HG03095 (cell line): ENCODE data around the gene UPK1B.
"Not testable (repeated sequence)": the region's sequence is repeated elsewhere in the genome, so short reads cannot be mapped to it uniquely, and the experiment has no call there.

Experiments used
- ATAC-seq: cut with Tn5 transposase; IDR thresholded peaks from one replicate; pipeline ENCODE4 v1.9.1; 2021; ENCODE audit warnings: moderate library complexity; ENCODE audit not compliant: unreplicated experiment

UPK1B gene

DNA sequence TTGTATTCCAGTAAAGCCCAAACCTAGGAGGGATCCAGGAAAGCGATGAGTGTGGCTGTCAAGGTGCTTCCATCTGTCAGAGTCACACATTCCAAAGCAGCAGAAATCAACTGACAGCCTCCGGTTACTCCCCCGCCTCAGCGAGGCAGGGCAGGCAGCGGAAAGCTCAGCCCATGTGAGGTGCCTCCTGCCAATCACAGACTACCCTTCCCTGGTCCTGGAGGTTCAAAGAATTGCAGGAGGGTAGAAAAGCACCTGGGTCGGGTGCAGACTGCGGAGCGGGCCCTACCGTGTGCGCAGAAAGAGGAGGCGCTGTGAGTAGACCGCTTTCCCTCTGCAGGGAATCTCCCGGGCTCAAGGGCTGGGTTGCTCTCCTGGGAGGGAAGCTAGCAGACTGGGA lies at the start of gene UPK1B:
UPK1B (plus strand) TSS at position 274 of the 400 bp plus-strand sequence. CDS start 13,144 bp downstream, outside the sequence.
- ATAC-seq, result no peak

DNA sequence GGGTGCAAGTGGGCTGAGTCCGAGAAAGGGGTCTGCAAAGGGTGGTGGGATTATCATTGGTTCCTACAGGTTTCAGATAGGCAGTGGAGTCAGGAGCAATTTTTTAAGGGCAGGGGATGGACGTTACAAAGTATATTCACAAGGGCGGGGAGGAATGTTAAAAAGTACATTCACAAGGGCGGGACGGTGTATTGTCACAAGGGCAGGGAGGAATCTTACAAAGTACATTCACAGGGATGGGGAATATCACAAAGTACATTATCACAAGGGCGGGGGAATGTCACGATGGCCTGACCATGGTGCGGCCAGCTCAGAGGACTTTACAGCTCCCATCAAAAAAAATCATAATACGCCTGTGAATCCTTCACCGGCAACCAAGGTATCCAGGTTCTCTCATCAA lies 48.1 kb upstream of the UPK1B start:
- ATAC-seq, result no peak

DNA sequence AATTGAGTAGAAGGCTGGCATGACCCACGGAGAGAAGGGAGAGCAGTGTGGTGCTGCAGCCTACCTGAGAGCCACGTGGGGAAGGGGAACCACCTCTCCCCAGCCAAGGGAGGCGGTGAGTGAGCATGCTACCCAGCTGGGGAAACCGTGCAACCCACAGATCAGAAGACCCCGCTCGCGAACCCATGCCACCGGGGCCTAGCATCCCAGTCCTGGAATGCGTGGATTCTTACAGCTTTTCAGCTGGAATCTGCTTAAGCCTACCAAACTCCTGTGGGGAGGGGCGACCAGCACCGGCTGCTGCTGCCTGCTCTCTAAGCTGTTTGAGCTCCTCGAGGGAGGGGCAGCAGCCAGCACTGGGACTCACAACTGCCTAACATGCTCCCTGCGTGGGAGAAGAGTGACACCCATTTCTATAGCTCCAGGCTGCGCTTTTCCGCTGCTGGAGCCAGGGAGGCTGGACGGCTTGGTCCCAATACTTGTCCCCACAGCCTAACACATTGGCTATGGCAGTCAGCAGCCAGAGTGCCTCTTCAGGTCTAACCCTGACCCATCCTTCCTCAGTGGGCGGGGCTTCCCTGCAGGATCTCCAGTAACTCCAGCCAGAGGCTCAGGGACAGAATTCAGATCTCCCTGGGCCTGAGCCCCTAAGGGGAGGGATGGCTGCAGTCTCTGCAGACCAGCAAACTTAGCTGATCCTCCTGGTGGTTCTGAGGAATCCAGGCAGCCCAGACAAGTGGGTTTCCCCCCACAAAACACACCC lies 47.5 kb upstream of the UPK1B start:
- ATAC-seq, result no peak

DNA sequence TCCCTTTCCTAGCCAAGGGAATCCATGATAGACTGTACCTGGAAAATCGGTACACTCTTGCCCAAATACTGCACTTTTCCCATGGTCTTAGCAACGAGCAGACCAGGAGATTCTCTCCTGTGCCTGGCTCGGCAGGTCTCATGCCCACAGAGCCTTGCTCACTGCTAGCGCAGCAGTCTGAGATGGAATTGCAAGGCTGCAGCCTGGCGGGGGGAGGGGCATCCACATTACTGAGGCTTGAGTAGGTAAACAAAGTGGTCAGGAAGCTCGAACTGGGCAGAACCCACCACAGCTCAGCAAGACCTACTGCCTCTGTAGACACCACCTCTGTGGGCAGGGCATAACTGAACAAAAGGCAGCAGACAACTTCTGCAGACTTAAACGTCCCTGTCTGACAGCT lies 43.1 kb upstream of the UPK1B start:
- ATAC-seq, result not testable (repeated sequence)

DNA sequence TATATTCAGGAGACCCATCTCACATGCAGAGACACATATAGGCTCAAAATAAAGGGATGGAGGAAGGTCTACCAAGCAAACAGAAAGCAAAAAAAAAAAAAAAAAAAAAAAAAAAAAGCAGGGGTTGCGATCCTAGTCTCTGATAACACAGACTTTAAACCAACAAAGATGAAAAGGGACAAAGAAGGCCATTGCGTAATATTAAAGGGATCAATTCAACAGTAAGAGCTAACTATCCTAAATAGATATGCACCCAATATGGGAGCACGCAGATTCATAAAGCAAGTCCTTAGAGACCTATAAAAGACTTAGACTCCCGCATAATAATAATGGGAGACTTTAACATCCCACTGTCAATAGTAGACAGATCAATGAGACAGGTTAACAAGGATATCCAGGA lies 41.1 kb upstream of the UPK1B start:
- ATAC-seq, result not testable (repeated sequence)

DNA sequence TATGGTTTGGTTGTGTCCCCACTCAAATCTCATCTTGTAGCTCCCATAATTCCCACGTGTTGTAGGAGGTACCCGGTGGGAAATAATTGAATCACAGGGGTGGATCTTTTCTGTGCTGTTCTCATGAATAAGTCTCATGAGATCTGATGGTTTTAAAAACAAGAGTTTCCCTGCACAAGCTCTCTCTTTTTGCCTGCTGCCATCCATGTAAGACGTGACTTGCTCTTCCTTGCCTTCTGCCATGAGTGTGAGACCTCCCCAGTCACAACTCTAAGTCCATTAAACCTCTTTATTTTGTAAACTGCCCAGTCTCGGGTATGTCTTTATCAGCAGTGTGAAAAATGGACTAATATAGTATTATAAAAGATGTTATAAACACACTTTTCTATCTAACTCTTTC lies 34.0 kb upstream of the UPK1B start:
- not testable (repeated sequence) for ATAC-seq

DNA sequence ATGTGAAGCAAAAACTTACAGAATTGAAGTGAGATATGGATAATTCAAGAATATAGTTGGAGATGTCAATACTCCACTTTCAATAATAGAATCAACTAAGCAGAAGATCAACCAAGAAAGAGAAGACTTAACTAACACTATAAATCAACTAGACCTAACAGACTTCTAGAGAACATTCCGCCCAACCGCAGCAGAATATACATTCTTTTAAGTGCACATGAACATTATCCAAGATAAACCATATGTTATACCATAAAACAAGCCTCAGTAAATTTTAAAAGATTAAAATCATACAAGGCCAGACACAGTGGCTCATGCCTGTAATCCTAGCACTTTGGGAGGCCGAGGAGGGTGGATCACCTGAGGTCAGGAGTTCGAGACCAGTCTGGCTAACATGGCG lies 32.9 kb upstream of the UPK1B start:
- ATAC-seq, result no peak

DNA sequence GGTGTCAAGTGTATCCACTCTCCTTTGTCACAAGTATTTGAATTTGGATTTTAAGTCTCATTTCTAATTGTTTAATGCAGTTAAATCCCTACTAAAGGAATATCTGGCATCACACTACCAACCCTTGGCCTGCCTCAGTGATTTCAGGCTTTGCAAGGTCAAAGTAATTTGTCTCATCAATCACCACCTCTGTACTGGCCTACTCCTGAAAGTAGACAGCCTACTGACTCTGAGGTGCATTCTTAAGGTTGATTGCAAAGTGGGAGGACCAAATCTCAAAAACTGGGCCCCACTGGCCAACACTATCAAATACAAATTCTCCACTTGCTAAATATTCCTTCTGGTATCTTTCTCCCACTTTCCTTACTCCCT lies 28.3 kb upstream of the UPK1B start:
- no peak for ATAC-seq

DNA sequence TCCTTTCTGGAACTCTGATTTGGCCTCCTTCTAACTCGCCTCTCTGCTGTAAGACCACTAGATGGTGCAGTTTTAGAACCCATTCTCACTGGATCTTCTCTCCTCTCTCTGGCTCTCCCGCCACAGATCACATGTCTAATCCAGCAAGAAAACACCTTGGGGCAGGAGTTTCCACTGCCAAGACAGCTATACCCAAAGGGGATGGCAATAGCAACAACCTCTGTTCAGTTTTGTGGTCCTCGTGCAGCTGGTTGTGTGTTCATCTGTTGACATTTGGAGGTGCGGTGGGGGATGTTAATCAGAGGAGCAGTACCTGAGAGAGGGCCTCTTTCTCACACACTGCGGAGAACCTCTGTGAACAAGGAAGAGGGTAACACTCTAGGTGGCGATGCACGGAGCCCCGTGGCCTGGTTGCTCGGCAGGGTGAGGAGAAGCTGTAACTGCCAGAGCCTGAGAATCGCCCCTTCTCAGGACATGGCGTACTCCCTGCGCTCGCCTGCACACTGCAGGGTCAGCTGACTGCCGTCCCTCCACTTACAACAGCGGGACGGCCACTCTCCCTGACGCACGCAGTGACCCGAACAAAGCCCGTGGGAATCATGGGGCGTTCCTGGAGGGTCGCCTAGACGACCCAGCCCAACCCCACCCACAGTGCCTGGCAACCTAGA lies 27.8 kb upstream of the UPK1B start, which contains the start of gene TEX55:
TEX55 (plus strand) TSS at position 666 of the 668 bp plus-strand sequence. CDS start 25 bp downstream, outside the sequence.
- ATAC-seq, result no peak

DNA sequence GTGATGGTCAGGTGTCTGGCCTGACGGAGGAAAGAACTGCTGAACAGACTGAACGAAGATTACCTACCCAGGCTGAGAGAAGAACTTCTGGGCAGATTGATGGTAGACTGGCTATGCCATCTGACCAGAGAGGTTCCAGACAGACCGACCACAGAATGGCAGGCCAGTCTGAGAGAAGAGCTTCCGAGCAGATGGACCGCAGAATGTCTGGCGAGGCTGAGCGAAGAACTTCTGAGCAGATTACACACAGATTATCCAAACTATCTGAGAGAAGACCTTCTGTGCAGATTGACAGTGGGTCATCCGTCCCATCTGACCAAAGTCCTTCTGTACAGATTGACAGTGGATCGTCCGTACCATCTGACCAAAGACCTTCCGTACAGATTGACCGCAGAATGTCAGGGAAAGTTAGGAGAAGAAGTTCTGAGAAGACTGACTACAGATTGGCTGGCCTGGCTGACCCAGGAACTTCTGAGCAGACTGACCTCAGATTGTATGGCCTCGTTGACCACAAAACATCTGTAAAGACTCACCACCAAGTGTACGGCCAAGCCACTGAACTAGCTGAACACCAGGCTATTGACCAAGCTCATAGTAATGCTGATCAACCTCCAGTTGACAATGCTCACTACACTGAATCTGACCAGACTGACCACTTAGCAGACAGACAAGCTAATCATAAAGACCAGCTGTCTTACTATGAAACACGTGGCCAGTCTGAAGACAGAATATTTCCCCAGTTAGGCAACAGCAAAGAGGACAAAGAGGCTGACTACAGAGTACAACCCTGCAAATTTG lies 26.6 kb upstream of the UPK1B start:
- ATAC-seq, result no peak

DNA sequence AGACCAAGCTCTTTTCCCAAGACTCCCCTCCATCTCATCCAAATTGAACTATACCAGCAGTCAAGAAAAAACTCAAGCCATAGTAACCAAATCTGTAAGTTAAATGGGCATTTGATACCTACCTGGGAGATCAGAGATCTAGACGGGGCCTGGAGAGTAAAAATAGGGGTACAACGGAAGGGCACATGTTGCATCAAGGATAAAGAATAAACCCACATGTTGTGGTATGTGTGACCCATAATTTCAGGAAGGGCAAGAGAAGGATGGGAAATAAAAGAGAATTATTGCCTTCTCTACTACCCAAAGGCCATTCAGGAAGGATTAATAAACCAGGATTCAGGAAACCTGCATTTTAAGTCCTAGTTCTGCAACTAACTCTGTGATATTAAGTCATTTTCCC lies 25.9 kb upstream of the UPK1B start:
- no peak for ATAC-seq

DNA sequence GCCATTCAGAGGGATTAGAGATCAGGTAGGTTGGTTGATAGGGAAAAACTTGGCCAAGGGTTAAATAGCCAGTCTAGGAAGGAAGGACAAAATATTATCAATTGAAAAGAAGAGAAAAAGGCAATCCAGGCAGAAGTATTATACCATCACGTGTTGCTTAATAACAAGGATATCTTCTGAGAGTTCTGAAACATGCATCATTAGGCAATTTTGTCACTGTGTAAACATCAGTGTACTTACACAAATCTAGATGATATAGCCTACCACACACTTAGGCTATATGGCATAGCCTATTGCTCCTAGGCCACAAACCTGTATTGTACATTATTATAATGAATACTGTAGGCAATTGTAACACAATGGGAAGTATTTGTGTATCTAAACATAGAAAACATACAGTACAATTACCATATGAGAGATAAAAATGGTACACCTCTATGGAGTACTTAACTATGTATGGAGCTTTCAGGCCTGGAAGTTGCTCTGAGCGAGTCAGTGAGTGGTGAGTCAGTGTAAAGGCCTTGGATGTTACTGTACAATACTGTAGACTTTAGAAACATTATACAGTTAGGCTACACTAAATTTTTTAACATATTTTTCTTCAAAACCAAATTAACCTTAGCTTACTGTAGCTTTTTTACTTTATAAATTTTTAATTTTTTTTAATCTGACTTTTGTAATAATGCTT lies 24.8 kb upstream of the UPK1B start:
- no peak for ATAC-seq

DNA sequence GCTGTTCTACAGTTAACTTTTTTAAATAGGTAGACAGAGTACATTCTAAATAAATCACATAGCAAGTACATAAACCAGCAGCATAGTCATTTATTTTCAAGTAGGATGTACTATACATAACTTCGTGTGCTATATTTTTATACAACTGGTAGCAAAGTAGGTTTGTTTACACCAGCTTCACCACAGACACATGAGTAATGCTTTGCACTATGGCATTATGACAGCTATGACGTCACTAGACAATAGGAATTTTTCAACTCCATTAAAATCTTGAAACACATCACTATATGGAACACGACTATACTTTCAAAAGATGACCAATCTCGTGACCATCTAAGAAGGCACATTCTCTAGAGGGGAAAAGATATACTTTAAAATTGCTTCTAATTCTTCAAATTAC lies 23.9 kb upstream of the UPK1B start:
- no peak for ATAC-seq

DNA sequence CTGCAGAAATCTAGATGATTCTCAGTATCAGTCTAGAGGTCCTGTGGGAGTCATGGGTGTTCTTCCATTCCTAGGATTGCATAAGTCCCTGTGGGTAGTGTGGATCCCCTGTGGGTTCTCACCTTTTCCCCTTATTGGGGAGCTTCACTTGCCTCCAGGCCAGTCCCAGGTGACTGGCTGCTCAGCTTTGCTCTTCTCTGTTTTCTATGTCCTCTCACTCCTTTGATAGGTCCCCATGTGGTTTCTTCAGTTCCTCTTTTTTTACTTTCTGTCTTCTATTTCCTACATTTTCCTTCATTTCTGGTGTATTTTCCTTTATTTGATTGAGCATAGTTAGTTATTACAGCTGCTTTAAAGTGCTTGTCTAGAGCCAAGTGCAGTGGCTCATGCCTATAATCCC lies 16.5 kb upstream of the UPK1B start:
- ATAC-seq, result no peak

DNA sequence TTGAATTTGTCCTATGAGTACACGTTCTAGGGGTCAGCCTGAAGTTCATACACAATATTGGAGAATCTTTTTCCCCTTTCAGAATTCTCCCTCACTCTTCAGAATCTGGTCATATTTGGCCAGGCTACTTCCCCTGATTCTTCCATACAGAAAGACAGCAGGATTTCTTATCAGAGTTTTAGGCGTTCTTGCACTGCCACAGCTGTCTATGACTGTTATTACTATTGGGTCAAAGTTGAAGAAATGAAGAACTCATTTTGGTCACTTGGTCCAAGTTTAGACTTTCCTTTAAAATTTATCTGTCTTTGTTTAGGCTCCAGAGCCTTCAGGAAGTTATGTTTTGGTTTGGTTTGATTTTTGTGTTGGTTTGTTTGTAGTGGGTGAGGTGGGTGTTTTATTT lies 15.4 kb upstream of the UPK1B start:
- ATAC-seq, result no peak

DNA sequence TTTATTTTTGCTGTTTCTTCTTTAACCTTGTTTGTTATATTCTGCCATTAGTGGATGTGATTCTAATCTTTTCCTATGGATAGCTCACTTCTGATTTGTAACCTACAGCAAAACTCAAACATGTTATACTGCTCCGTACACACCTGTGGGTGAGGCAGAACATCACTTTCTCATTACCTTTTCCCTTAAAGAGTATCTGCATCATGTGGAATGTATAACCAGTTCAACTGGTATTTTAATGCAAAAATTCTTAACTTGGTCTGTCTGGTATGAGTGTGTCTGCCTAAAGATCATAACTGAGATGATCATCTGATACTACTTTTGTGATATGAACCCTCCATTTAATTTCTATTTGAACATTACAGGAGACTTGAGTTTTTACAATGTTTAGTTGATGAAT lies 13.0 kb upstream of the UPK1B start:
- ATAC-seq, result no peak

DNA sequence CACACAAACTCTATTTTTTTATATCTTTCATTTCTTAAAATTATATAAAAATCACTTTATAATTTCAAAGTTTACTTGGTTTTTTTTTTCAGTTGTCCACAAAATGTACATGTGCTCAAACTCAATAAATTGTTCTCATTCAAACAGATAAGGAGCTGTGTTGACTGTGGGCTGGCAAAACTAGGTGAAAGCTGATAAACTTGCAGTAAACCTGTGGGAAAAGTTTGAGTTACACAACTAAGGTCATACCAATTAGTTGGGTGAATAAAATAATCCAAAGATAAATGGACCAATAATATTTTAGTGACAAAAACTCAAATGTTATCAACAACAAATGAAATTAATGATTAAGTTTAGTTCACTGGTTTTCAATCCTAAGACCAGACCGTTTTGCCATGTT lies 12.6 kb upstream of the UPK1B start:
- no peak for ATAC-seq

DNA sequence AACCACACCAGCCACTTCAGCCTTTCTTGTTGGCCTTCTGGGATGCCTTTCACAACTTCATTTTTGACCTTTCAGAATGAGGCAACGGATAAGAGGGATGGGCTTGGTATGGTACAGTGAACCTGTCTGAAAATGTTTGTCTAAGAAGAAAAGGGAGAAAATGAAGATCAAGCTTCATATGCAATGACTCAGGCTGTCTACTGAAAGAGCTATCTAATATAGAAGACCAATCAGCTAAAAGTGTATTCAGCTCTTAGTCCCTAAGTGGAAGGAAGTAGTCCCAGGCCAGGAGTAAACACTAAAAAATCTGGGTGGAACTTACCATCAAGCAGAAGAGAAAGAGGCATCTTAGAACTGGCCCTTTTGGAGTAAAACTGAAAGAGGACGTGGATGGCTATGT lies 12.2 kb upstream of the UPK1B start:
- ATAC-seq, result no peak

DNA sequence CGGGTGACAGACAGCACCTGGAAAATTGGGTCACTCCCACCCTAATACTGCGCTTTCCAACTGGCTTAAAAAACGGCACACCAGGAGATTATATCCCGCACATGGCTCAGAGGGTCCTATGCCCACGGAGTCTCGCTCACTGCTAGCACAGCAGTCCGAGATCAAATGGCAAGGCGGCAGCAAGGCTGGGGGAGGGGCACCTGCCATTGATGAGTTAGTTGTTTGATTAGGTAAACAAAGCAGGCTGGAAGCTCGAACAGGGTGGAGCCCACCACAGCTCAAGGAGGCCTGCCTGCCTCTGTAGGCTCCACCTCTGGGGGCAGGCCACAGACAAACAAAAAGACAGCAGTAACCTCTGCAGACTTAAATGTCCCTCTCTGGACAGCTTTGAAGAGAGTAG lies 8.7 kb upstream of the UPK1B start:
- not testable (repeated sequence) for ATAC-seq

DNA sequence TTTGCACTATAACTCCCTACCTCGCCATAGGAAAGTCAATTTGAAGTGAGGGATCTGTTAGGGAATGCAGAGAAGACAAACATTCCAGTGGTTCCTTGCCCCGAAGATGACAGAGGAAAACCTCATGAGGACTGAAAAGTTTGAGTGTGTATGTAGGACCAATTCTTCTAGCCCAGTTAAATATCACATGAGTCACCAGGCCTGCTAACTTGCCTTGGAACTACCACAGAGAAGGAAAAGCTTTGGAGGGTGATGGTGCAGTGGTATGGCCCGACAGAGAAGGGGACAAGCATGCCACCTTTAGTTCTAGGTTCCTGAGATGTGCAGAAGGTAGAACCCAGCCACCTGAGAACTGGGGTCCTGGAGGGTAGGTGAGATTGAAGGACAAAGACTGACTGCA lies 2.6 kb upstream of the UPK1B start:
- no peak for ATAC-seq
